MM.1S (cell line): ENCODE data around the gene ATXN1.

ENCODE experiments used
- CTCF ChIP-seq: fragments of 300-600 bp; sonication (generic); IDR thresholded peaks from 2 replicates; pipeline ENCODE4 v1.5.1; 2016; ENCODE audit warnings: antibody characterized with exemption, low read length, mixed read lengths
- EZH2 ChIP-seq: fragments of 300-600 bp; sonication (generic); optimal IDR thresholded peaks from 2 replicates; pipeline ENCODE3; 2017; ENCODE audit warnings: low read depth, mild to moderate bottlenecking, antibody characterized with exemption, low read length, mixed read lengths
- EZH2phosphoT487 ChIP-seq: fragments of 300-600 bp; sonication (generic); IDR thresholded peaks from 2 replicates; pipeline ENCODE4 v1.6.1; 2018; ENCODE audit warnings: antibody characterized with exemption, low read length

- TF ChIP-seq CTCF, result no peak
- no peak for TF ChIP-seq EZH2phosphoT487
- TF ChIP-seq EZH2, result no peak
Measured at GRCh38 chr6:16437095-16437494, 324.2 kb downstream of the ATXN1 start.
